Fibroblast of villous mesenchyme (primary cell): ENCODE results near the gene ZFYVE28. TPM values are rescaled to one million over a fixed set of nuclear protein-coding genes. Genes with fewer than 3 reads are reported as not detected.

ENCODE experiments used
- DNase-seq: peaks from one replicate; pipeline ENCODE4 v3.0.0-alpha.2; 2010; ENCODE audit warnings: low read depth
- H3K4me3 ChIP-seq: 2 replicates; pipeline ENCODE4 v1.5.1; 2011; ENCODE audit warnings: low read depth, mild to moderate bottlenecking, low read length
- total RNA-seq: library from RNA; depleted of rRNA; stranded (reverse); fragments of >200 nt; gene quantifications from 2 replicates; pipeline ENCODE4 v1.2.3, GENCODE V29; 2012
- TF ChIP-seq, protein P1 (sequence below): IDR thresholded peaks from 2 replicates; pipeline ENCODE4 v1.5.1; 2012; ENCODE audit warnings: low read depth, mild to moderate bottlenecking, low read length; ENCODE audit not compliant: insufficient read depth

The ZFYVE28 gene
- total RNA-seq, 1 donor, result 12.1 TPM

- DNase-seq, result no peak
- TF ChIP-seq, protein P1, sequence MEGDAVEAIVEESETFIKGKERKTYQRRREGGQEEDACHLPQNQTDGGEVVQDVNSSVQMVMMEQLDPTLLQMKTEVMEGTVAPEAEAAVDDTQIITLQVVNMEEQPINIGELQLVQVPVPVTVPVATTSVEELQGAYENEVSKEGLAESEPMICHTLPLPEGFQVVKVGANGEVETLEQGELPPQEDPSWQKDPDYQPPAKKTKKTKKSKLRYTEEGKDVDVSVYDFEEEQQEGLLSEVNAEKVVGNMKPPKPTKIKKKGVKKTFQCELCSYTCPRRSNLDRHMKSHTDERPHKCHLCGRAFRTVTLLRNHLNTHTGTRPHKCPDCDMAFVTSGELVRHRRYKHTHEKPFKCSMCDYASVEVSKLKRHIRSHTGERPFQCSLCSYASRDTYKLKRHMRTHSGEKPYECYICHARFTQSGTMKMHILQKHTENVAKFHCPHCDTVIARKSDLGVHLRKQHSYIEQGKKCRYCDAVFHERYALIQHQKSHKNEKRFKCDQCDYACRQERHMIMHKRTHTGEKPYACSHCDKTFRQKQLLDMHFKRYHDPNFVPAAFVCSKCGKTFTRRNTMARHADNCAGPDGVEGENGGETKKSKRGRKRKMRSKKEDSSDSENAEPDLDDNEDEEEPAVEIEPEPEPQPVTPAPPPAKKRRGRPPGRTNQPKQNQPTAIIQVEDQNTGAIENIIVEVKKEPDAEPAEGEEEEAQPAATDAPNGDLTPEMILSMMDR, result no peak
- no peak overlapping the region for H3K4me3 ChIP-seq
Observed at GRCh38 chr4:2339458-2340271, 78.8 kb downstream of the ZFYVE28 start.

GRCh38 chr4:2338754-2339457 lies 79.5 kb downstream of the ZFYVE28 start:
- TF ChIP-seq, protein P1, result no peak

GRCh38 chr4:2337896-2338295 lies 80.5 kb downstream of the ZFYVE28 start:
- no peak for DNase-seq
- TF ChIP-seq, protein P1, result no peak
- H3K4me3 ChIP-seq, result no peak overlapping the region

More at GRCh38 chr4:2338754-2339457, 79.5 kb downstream of the ZFYVE28 start:
- no peak overlapping the region for H3K4me3 ChIP-seq
- DNase-seq, result no peak

DNA sequence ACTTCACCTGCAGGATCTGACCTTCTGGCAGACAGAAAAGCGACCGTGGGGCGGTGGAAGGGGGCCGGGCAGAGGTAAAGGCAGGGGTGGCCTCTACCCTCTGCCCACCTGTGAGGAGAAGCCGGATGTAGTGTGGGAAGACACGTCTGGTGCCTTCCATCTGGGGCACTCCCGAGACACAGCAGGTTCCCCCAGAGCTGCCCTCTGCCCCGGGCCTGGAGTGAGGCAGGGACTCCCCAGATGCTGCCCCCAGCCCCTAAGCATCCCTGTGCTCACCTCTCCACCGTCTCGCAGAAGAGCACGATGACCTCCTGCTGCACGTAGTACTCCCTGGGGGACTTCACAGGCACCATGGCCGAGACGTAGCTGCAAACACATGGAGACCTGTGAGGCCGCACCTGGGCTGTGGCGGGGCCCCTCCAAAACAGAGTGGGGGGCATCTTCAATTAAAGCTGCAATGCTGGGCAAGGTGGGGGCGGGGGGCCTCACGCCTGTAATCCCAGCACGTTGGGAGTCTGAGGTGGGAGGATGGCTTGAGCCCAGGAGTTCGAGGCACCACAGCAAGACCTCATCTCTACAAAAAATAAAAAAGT lies 81.2 kb downstream of the ZFYVE28 start:
- no peak overlapping the region for H3K4me3 ChIP-seq
- TF ChIP-seq, protein P1, result no peak
- DNase-seq, result no peak

DNA sequence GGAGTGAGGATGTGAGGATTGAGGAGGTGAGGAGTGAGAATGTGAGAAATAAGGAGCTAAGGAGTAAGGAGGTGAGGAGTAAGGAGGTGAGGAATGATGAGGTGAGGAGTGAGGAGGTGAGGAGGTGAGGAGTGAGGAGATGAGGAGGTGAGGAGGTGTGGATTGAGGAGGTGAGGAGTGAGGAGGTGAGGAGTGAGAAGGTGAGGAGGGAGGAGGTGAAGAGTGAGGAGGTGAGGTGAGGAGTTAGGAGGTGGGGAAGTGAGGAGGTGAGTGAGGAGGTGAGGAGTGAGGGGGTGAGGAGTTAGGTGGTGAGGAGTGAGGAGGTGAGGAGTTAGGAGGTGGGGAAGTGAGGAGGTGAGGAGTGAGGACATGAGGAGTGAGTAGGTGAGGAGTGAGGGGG lies 81.8 kb downstream of the ZFYVE28 start:
- no peak overlapping the region for H3K4me3 ChIP-seq
- TF ChIP-seq, protein P1, result no peak
- DNase-seq, result no peak

DNA sequence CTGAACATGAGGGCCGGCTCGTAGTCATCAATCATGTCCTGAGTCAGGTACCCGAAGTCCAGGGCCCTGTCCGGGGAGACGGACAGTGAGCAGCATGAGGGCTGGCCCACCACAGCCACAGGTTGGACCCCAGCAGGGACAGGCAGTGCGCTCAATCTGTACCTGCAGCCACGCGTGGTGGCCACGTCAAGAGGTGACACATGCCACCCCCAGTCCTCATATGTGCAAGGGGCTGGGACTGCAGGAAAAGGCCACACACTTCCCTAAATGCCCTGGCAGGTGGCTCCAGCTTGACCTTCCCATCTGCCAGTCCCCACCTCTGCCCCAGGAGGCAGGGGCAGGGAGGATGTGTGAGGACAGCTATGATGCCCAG lies 82.7 kb downstream of the ZFYVE28 start:
- no peak overlapping the region for H3K4me3 ChIP-seq
- no peak for DNase-seq
- TF ChIP-seq, protein P1, result no peak
